ENCODE measurements around the gene USF1.

Gene USF1

GRCh38 chr1:161046605-161047228 is 940 bp upstream of the USF1 start:
- no peak for TF ChIP-seq CTCF (IDR thresholded peaks at IDR 0.05; ENCODE audit: low read depth, low read length)
- DNase-seq (ENCODE audit: extremely low read depth, low read depth) = no peak

GRCh38 chr1:161044908-161045735 is 655 bp downstream of the USF1 start:
- no peak for TF ChIP-seq CTCF (IDR thresholded peaks at IDR 0.05; ENCODE audit: low read depth, low read length)
- no peak for DNase-seq (ENCODE audit: extremely low read depth, low read depth)

GRCh38 chr1:161044535-161044907 is 1.3 kb downstream of the USF1 start:
- no peak for DNase-seq (ENCODE audit: extremely low read depth, low read depth)
- TF ChIP-seq CTCF (IDR thresholded peaks at IDR 0.05; ENCODE audit: low read depth, low read length) = no peak

GRCh38 chr1:161039546-161039945 is 6.2 kb downstream of the USF1 start:
- no peak for TF ChIP-seq CTCF (IDR thresholded peaks at IDR 0.05; ENCODE audit: low read depth, low read length)
- DNase-seq (ENCODE audit: extremely low read depth, low read depth) = no peak

- no peak for TF ChIP-seq CTCF (IDR thresholded peaks at IDR 0.05; ENCODE audit: low read depth, low read length)
- DNase-seq (ENCODE audit: extremely low read depth, low read depth) = no peak
Observed at GRCh38 chr1:161039154-161039545, 6.6 kb downstream of the USF1 start.

GRCh38 chr1:161038523-161039153 is 7.1 kb downstream of the USF1 start, which contains the start of gene TSTD1:
TSTD1 (minus strand) TSS chr1:161038964; CDS start chr1:161038889, 75 bp downstream.
- TF ChIP-seq CTCF (IDR thresholded peaks at IDR 0.05; ENCODE audit: low read depth, low read length) = no peak
- no peak for DNase-seq (ENCODE audit: extremely low read depth, low read depth)
